ENCODE results near the gene ZNF418.
"Not testable (repeated sequence)": the region's sequence is repeated elsewhere in the genome, so short reads cannot be mapped to it uniquely, and the experiment has no call there.

Gene ZNF418

DNA sequence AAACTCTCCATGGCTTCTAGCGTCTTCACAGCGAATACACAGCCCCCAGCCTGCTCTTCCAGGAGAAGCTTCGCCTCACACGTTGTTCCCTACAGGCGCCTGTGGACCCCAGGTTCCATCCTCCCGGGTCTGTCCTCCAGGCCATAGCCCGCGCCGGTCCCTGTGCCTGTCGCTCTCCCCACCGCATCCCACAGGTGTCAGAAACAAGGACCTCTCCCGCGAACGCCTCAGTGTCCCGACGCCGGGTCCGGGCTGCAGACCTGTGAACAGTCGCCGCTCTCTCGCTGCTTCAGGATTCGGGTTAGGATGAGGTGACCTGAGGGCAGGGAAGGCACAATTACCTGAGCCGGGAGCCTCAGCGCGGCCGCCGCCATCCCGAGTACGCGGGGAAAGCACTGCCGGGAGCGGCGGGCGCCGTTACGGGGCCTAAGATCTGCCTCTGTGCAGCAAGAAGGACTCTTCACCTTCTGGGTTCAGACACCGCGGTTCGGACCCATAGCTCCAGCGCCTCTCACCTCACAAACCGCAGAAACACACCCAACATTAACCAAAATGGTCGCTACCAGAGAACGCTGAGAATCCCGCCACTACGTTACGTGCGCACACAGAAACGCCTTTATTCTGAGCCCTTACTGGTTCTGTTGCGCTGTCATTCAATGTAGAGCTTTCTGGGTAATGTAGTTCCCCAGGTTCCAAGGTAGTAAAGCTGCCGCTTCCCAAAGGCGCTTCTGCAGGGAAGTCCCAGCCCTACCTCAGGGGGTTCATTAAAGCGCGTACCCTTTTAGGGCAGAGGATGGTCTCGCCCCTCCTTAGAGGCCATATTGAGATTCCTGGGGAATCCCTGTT, at the start of gene ZNF418:
Gene ZNF418 (minus strand): TSS at position 583 of the 846 bp plus-strand sequence. CDS start 1,580 bp downstream, outside the sequence.
- DNase-seq = no peak

GRCh38 chr19:57978586-57979289, 43.5 kb upstream of the ZNF418 start:
- DNase-seq = no peak

DNA sequence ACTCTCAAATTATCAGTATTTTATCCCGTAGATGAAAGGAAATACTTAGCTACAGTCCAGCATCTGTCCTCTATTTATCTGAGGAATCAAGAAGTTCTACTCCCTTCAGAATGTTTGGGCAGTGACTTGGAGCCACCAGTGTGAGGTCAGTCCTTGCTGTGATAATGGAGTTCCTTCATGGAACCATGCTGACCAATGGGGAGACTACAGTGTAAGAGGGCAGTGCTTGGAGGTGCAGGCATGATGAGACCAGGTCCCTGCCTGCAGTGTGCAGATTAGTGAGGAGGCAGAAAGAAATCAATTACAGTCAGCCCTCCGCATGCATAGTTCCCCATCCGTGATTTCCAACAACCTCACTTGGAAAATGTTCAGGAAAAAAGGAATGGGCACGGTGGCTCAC, 39.2 kb upstream of the ZNF418 start, which contains the start of gene C19orf18:
Gene C19orf18 (minus strand): TSS at position 101 of the 400 bp plus-strand sequence. CDS start 102 bp downstream, outside the sequence.
- no peak for DNase-seq

- no peak for DNase-seq
Measured at GRCh38 chr19:57964761-57965160, 29.6 kb upstream of the ZNF418 start.

DNA sequence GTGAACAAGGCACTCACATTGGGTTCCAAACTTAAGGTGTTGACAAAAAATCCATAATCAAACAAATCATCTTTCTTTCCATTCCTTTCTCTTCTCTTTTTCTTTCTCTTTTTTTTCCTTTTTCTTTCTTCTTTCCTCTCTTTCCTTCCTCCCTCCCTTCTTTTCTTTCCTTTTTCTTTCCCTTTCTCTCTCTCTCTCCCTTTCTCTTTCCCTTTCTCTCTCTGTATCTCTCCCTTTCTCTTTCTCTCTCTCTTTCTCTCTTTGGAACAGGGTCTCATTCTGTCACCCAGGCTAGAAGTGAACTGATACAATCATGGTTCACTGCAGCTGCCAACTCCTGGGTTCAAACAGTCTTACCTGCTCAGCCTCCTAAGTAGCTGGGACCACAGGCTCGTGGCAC, 26.6 kb upstream of the ZNF418 start:
- DNase-seq = no peak

DNA sequence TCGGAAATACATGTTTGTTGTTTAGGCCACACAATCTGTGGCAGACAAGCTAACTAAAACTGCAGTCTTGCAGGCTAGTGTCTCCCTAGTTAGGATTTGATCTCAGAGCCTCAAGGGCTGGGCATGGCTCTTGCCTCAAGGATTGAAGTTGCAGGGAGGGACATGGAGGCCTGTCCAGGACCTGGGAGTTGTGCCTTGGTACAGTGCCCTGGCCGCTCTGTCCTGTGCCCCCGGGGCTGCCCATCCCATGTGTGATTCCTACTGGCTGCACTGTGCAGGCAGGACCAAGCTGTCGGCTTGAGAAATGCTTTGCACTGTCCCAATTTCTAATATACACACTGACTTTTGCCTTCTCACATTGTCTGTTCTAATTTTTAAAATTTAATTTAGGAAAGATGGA, 19.8 kb upstream of the ZNF418 start:
- DNase-seq = no peak

DNA sequence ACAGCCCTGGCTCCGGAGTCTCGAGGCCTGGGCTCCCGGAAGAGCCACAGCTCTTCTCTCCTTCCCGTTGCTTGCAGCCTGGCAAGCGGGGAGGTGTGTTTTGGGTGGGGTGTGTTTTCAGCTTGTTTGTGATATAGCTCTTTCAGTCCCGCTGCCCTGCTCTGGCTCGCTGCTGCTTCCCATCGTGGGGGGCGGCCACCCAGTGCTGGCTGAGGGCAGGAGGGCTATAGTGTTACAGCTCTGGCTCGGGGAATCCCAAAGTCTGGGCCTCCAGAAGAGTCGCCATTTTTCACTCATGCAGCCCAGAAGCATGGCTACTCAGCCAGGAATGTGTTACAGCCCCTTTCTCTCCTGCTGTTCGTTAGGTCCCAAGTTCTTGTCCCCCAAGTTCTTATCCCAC, 14.5 kb upstream of the ZNF418 start:
- DNase-seq = no peak

DNA sequence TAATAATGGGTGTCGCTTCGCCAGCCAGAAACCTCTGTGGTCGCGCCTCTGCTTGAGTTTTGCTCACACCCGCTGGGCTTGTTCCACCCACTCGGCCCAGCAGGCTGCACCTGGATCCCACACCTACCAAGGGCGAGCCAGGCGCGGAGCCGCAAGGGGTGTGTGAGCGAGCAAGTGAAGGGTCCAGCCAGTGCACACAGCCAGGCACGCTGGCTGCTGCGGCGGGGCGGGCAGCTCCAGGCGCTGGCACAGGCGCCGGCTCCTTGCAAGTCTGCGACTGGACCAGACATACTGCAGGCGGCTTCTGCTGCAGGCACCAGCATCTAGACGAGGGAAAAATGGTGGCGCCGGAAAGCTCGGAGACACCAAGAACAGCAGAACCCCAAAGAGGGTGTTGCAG, 14.1 kb upstream of the ZNF418 start:
- DNase-seq = no peak

- peak; percentile 32 to 93 for DNase-seq
Measured at GRCh38 chr19:57947419-57948134, 12.4 kb upstream of the ZNF418 start, which contains the start of gene ZNF256. Gene ZNF256, minus strand, starts transcription at chr19:57947706. Its CDS starts 232 bp downstream, at chr19:57947474.

GRCh38 chr19:57947088-57947418, 11.9 kb upstream of the ZNF418 start:
- no peak for DNase-seq

DNA sequence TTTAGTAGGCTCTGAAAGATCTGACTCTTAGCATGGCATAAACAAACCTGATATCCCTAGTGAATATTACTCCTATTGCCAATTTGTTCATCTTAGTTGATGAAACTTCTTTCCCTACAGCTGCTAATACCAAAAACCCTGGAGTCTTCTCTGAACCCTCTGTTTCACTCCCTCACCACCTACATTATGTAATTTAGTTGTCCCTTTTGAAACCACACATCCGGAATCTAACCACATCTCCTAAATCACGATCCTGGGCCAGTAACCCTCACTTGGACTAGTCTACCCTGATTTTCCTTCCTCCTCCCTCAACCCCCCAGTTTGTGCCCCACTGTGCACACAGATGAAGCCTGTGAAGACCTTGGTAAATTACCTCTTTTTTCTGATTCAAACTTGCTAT, 11.1 kb upstream of the ZNF418 start:
- DNase-seq = no peak

- no peak for DNase-seq
Measured at GRCh38 chr19:57941593-57941992, 6.4 kb upstream of the ZNF418 start.

DNA sequence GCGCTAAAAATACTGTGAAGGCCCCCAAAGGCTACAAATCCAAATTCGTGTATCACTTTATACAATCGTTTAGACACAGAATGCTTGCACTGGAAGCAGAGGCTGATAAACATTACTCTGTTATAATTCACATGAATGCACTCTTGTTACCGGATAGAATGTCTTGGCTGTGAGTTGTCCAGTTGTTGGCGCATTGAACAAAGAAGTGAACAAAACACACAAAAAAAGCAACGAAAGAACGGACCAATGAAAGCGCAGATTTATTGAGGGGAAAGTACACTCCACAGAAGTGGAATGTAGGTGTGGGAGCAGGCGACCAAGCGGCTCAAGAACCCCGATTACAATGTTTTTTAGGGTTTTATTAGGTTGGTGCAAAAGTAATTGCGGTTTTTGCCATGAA, 529 bp upstream of the ZNF418 start:
- DNase-seq = no peak

DNA sequence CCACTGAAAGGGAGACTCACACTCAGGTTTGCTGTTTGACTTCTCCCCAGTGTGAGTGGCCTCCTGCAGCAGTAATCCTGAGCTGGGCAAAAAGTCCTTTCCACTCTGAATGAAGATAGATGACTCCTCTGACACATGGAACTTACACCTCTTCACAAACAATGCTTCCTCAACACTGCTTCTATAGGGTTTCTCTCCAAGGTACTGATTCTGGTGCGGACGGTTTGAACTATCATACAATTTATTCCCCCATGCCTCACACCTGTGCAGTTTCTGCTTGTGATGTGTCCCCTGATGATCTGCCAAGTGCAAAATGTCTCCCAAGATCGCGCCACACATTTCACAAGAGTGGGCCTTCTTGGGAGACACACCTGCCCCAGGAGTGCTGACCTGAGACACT, 7.6 kb downstream of the ZNF418 start:
- DNase-seq = no peak

DNA sequence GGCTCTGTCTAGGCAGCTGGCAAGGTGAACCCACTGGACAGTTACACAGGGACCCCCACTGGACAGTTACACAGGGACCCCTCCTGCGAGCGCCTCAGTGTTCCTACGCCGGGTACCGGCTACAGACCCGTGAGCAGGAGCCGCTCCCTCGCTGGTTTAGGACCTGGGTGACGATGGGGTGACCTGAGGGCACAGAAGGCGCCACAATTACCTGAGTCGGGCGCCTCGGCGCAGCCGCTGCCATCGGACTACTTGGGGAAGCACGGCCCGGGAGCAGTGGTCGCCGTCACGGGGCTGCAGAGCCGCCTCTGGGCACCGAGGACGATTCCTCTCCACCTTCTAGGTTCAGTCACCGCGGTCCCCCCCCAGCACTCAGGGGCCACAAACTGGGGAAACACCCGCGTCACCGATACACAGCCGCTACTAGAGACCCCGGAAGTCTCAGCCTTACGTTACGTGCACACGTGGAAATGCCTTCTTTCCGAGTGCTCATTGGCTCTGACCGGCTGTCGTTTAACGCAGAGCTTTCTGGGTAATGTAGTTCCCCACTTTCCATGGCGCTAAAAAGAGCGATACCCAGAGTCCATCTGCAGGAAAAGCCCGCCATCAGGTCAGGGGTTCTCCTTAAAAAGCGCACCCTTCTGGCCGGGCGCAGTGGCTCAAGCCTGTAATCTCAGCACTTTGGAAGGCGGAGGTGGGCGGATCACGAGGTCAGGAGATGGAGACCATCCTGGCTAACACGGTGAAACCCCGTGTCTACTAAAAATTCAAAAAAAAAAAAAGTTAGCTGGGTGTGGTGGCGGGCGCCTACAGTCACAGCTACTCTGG, 18.8 kb downstream of the ZNF418 start, which contains the start of gene ZNF417:
Gene ZNF417 (minus strand): TSS at position 425 of the 828 bp plus-strand sequence. CDS start 181 bp downstream, at position 244.
- DNase-seq = peak; percentile 45 to 89

DNA sequence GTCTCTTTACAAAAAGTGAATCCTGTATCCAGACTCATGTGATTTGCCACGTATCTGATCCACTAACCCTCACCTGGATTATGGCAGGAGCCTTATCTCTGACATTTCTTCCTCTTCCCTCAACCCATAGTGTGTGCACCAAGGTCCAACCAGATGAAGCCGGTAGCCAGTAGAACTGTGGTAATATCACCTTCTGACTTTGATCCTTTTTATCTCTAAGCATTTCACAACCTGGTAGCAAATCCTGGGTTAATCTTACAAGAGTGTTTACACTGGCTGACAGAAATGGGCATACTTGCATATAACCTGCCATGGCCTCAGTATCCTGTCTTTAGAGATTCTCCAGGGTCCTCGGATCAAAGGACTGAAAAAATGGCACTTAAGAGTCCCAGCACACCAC, 20.7 kb downstream of the ZNF418 start:
- no peak for DNase-seq

DNA sequence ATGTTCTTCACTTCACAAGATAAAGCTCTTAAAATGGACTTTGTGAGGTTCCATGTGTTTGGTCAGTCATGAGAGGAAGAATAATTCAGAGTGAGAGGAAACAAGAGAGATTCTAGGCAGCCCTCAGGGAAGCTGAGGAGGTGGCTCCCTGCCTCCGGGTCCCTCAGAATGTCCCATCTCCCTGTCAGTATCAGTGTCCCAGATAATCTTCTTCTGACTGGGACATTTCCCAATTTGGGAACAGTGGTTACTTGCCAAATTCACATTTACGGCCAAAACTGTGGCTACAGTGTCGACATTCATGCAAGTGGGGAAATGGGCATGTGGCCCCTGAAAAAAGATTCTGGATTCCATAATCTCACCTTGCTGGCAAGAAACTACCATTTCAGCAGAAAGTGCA, 27.8 kb downstream of the ZNF418 start:
- DNase-seq = no peak

- no peak for DNase-seq
Measured at GRCh38 chr19:57905258-57905657, 29.9 kb downstream of the ZNF418 start.

DNA sequence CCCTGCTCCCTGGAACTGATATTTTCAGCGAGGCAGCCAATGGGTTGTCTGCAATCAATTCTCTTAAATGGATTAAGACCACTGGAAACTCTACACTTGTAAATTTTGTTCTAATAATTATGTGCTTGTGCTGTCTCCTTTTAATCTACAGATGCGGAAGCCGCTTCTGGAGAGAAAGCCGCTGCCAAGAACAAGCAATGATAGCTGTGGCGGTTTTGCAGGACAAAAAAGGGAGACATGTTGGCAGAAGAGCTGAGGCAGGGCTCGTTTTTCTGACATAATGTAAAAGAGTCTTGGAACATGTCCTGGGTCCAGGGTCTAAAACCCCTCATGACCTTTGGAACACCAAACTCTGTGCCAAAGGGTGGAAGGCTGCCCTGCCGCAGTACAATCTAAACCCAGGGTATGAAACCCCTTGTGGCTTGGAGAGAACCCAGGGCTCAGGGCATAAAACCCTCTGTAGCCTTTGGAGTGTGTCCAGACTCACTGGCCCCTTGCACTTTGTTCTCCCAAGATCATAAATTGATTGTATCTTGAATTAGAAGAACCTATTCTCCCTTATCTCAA, 31.5 kb downstream of the ZNF418 start:
- no peak for DNase-seq

DNA sequence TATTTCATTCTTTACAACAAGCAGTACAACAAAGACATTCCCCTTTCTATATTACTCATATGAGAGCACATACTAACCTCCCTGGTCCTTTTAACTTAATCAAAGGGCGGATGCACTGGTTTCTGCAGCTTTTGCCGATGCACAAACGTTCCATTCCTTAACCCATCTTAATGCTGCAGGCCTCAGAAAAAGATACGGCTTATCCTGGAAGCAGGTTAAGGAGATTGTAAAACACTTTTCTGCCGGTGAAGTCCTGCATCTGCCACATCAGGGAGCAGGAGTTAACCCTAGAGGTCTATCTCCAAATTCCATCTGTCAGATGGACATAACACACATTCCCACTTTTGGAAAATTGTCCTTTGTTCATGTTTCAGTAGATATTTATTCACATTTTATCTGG, 34.9 kb downstream of the ZNF418 start:
- DNase-seq = no peak

GRCh38 chr19:57890706-57891105, 44.5 kb downstream of the ZNF418 start:
- not testable (repeated sequence) for DNase-seq

Data from bone marrow (tissue), 2 donors.